ENCODE results near the gene CD244. TPM values are rescaled to one million over a fixed set of nuclear protein-coding genes. Genes with fewer than 3 reads are reported as not detected.

The CD244 gene
- total RNA-seq, 6 donors from 2014 or later: 0.78 to 4.1 (median 2.0) TPM

DNA sequence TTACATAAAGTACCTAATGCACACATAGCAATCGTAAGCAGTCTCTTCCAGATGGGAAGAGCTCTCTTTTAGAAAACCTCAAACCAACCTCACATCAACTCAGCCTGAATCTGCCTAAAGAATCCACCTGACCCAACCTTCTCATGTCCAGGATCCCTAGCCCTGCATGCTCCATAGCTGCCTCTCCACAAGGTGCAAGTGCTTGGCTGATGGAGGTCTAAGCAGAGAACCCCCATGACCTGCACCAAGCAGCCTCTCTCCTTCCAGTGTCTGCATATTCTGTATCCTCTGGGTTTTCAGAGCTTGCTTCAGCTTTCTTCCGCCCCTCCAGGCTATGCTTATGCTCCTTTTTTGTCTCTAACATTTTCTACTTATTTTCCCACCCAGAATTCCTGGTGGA lies 64.2 kb downstream of the CD244 start:
- TF ChIP-seq EP300 (IDR thresholded peaks at IDR 0.05): no peak
- no peak for TF ChIP-seq CTCF (IDR thresholded peaks at IDR 0.05)
- TF ChIP-seq POLR2AphosphoS5 (IDR thresholded peaks at IDR 0.05): no peak
- no peak for TF ChIP-seq POLR2A (IDR thresholded peaks at IDR 0.05)

DNA sequence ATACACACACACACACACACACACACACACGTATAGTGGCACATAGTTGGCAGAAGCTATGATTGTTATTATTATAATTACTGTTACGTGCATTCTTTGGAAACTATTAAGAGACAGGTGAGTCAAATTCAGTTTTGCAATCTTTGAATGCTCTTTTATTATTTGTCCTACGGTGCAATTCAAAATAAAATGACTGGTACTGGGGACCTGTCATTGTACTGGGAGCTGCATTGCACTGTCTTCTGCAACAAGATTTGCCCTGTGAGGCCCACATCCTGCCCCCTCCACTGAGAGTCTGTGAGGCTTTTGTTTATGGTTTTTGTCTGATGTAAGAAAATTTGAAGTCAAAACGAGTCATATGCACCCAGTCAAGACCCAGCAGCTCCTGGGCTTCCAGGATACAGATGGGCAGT lies 64.8 kb downstream of the CD244 start:
- no peak for DNase-seq
- ATAC-seq (ENCODE audit: low FRiP score in 2 of 2): no peak
- Histone ChIP-seq H3K9me3 (no peaks in the 10 kb centered on the region), H3K36me3 (no peaks in the 10 kb centered on the region), H3K27ac (no peak overlapping the region), H3K4me1 (no peaks in the 10 kb centered on the region), H3K4me3 (no peak overlapping the region), H3K27me3 (no peaks in the 10 kb centered on the region)
- 31 to 44% methylated on average over 4 of the region's 4 CpGs for WGBS, 2 donors
- TF ChIP-seq POLR2A (IDR thresholded peaks at IDR 0.05): no peak
- TF ChIP-seq CTCF (IDR thresholded peaks at IDR 0.05): no peak
- no peak for TF ChIP-seq EP300 (IDR thresholded peaks at IDR 0.05)
- no peak for TF ChIP-seq POLR2AphosphoS5 (IDR thresholded peaks at IDR 0.05)

More for the DNA sequence above, 64.2 kb downstream of the CD244 start:
- Histone ChIP-seq H3K4me1 (no peaks in the 10 kb centered on the region), H3K27me3 (no peaks in the 10 kb centered on the region), H3K4me3 (no peak overlapping the region), H3K36me3 (no peaks in the 10 kb centered on the region), H3K9me3 (no peaks in the 10 kb centered on the region), H3K27ac (no peak overlapping the region)
- ATAC-seq (ENCODE audit: low FRiP score in 2 of 2): no peak
- WGBS, 2 donors: 82 to 86% methylated on average over 2 of the region's 2 CpGs
- DNase-seq: no peak

GRCh38 chr1:160797271-160797709 lies 65.4 kb downstream of the CD244 start:
- H3K36me3 ChIP-seq: no peaks in the 10 kb centered on the region
- TF ChIP-seq POLR2A (IDR thresholded peaks at IDR 0.05): no peak
- TF ChIP-seq CTCF (IDR thresholded peaks at IDR 0.05): no peak
- no peak for TF ChIP-seq EP300 (IDR thresholded peaks at IDR 0.05)
- TF ChIP-seq POLR2AphosphoS5 (IDR thresholded peaks at IDR 0.05): no peak
- H3K27ac ChIP-seq: peak overlapping the region in 3 of 4 donors; percentile 6 to 48 (median 29)
- DNase-seq (no peak), ATAC-seq (ENCODE audit: low FRiP score in 2 of 2) (no peak)
- 66 to 73% methylated on average over 3 of the region's 3 CpGs for WGBS, 2 donors
- no peaks in the 10 kb centered on the region for H3K4me1 ChIP-seq
- no peaks in the 10 kb centered on the region for H3K9me3 ChIP-seq
- H3K27me3 ChIP-seq: no peaks in the 10 kb centered on the region
- peak overlapping the region in 2 of 4 donors; percentile 24 to 27 for H3K4me3 ChIP-seq

- Histone ChIP-seq H3K27ac (peak within 1 kb of the TSS in 3 of 4 donors; percentile 6 to 50 (median 48)), H3K4me1 (no peaks in the 10 kb centered on the region), H3K4me3 (peak within 1 kb of the TSS in 3 of 4 donors; percentile 7 to 27 (median 24)), H3K9me3 (no peaks in the 10 kb centered on the region), H3K27me3 (no peaks in the 10 kb centered on the region), H3K36me3 (no peaks in the 10 kb centered on the region)
- peak; percentile 61 to 64 for ATAC-seq (ENCODE audit: low FRiP score in 2 of 2)
- peak in 1 of 2 donors; percentile 57 for DNase-seq
- TF ChIP-seq POLR2A (IDR thresholded peaks at IDR 0.05) (peak in 2 of 4 donors; percentile 24 to 60), EP300 (IDR thresholded peaks at IDR 0.05) (no peak), POLR2AphosphoS5 (IDR thresholded peaks at IDR 0.05) (peak in 1 of 2 donors; percentile 35)
- WGBS, 2 donors: 79% methylated on average over 4 of the region's 4 CpGs
Observed at GRCh38 chr1:160795951-160796383, 66.7 kb downstream of the CD244 start, which contains the start of gene LY9. TSS of gene LY9 (plus strand) at chr1:160796174. CDS start at chr1:160796188, 14 bp downstream.

GRCh38 chr1:160794376-160794775 lies 68.3 kb downstream of the CD244 start:
- Histone ChIP-seq H3K4me3 (no peak overlapping the region), H3K9me3 (no peaks in the 10 kb centered on the region), H3K27ac (no peak overlapping the region), H3K4me1 (no peaks in the 10 kb centered on the region), H3K36me3 (no peaks in the 10 kb centered on the region), H3K27me3 (no peaks in the 10 kb centered on the region)
- 48 to 51% methylated on average over 3 of the region's 3 CpGs for WGBS, 2 donors
- ATAC-seq (ENCODE audit: low FRiP score in 2 of 2) (no peak), DNase-seq (no peak)
- TF ChIP-seq EP300 (IDR thresholded peaks at IDR 0.05) (no peak), POLR2A (IDR thresholded peaks at IDR 0.05) (no peak)

Data from upper lobe of left lung (tissue), 6 donors.